Measurements from ENCODE around the gene HYAL3.

HYAL3 gene, protein sequence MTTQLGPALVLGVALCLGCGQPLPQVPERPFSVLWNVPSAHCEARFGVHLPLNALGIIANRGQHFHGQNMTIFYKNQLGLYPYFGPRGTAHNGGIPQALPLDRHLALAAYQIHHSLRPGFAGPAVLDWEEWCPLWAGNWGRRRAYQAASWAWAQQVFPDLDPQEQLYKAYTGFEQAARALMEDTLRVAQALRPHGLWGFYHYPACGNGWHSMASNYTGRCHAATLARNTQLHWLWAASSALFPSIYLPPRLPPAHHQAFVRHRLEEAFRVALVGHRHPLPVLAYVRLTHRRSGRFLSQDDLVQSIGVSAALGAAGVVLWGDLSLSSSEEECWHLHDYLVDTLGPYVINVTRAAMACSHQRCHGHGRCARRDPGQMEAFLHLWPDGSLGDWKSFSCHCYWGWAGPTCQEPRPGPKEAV

DNA sequence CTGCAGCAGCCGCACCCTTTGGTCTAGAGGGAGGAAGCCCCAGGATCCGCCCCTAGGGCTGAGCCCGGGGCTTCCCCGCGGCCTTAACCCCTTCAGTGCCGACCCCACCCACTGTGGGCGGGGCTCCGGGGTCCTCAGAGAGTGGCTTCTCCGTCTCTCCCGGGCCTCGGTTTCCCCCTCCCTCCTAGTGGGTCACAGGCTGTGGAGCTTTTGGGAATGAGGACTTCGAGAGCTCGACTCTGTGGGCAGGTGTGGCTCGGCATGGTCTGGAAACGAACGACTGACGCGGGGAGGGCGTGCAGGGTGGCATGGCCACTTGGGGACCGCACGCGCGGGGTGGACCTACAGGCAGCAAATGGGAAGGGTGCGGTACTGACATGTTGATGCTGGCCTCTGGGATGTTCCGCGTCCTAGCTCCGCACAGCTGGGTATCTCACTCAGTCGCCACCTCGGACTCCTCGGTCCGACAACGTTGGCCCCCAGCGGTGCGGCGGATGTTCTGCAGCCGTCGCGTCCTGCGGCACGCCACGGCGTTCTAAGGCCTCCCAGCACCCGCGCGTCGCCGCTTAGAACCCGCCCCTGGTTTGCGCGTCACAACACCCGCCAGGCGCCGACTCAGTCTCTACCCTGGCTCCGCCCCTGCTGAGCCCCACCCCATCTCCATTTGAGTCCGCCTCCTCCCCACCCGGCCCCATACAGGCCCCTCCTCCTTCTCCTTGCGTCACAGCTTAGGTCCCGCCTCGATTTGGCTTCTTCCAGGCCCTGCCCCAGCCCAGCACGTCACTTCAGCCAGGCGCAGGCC, at the start of gene HYAL3, which contains the start of gene NAA80:
Gene HYAL3, minus strand, starts transcription at position 570 of the 802 bp plus-strand sequence. CDS start 3,803 bp downstream, outside the sequence.
Gene NAA80, minus strand, starts transcription at position 570 of the 802 bp plus-strand sequence. CDS start 1,942 bp downstream, outside the sequence.
- TF ChIP-seq, protein P1, sequence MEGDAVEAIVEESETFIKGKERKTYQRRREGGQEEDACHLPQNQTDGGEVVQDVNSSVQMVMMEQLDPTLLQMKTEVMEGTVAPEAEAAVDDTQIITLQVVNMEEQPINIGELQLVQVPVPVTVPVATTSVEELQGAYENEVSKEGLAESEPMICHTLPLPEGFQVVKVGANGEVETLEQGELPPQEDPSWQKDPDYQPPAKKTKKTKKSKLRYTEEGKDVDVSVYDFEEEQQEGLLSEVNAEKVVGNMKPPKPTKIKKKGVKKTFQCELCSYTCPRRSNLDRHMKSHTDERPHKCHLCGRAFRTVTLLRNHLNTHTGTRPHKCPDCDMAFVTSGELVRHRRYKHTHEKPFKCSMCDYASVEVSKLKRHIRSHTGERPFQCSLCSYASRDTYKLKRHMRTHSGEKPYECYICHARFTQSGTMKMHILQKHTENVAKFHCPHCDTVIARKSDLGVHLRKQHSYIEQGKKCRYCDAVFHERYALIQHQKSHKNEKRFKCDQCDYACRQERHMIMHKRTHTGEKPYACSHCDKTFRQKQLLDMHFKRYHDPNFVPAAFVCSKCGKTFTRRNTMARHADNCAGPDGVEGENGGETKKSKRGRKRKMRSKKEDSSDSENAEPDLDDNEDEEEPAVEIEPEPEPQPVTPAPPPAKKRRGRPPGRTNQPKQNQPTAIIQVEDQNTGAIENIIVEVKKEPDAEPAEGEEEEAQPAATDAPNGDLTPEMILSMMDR (IDR thresholded peaks at IDR 0.05), result peak; percentile 40; the same call in 1 of the 2 replicates

DNA sequence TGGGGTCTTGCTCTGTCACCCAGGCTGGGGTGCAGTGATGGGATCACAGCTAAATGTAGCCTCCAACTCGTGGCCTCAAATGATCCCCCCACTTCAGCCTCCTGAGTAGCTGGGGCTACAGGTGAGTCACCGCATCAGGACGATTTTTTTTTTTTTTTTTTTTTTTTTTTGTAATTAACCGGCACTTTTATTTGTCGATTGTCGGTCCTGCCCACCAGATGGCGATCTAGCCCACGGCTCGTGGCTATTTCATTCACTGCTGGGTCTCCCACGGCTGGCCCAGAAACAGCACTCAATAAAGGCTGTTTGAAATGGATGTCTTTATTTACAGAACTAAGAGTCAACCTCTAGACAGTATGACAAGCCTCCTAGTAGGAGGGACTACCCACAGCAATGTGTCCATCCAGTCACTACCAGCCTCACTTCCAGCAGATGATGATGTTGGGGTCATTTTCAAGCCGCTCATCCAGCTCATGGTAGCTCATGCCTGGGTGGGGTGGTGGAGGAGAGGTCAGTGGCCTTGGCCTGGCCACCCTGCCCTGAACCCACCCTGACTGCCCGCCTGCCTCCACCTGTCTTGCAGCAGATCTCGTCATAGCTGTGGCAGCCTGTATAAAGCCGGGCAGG, 48.1 kb upstream of the HYAL3 start:
- TF ChIP-seq, protein P1 (IDR thresholded peaks at IDR 0.05), result peak; percentile 62

DNA sequence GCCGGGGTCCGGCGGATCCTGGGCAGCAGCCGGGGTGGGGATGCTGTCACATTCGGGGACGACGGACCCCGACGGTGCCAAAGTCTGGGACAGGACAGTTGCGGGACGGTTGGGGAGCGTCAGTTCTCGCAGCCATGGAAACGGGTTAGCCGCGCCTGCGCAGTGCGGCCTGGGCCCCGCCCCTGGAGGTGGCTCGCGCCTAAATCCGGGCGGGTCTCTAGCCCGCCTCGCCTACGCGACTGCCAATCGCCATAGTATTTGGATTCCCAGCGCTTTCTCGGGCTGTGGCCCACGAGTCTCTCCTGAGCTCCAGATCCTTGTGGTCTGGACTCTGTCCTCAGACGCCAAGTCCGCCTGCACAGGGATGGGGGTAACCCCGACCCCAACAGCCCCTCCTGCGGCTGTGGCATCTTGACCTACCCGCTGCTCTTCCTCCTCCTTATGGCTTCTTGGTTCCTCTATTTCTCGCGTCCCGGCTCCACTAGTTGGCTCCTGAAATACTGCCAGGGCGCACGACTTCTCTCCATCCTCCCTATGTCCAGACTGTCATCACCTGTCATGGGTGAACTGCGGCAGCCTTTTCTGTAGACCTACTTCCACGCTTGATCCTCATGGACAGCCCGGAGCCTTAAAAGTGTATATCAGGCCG, 46.5 kb upstream of the HYAL3 start, which contains the start of gene ZMYND10:
Gene ZMYND10, minus strand, starts transcription at position 147 of the 649 bp plus-strand sequence. CDS start 153 bp downstream, outside the sequence.
- TF ChIP-seq, protein P1 (IDR thresholded peaks at IDR 0.05), result no peak

DNA sequence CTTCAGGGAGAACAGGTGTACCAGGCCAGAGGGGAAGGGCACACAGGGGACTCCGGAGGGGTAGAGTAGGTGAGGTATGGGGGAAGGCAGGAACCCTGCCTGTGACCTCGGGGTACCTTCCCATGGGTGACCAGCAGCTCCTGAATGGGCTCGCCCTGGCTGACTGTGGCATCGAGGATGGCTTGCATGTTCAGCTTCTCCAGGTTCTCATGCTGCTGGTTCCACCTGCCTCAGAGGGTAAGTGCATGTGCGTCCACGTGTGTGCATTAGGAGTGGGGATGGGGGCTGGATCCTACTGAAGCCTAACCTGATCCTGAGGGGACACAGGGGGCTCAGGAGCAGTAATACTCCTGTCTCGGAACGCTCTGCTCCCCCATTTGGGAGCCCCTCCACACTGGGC, 45.8 kb upstream of the HYAL3 start:
- TF ChIP-seq, protein P1 (IDR thresholded peaks at IDR 0.05), result no peak

DNA sequence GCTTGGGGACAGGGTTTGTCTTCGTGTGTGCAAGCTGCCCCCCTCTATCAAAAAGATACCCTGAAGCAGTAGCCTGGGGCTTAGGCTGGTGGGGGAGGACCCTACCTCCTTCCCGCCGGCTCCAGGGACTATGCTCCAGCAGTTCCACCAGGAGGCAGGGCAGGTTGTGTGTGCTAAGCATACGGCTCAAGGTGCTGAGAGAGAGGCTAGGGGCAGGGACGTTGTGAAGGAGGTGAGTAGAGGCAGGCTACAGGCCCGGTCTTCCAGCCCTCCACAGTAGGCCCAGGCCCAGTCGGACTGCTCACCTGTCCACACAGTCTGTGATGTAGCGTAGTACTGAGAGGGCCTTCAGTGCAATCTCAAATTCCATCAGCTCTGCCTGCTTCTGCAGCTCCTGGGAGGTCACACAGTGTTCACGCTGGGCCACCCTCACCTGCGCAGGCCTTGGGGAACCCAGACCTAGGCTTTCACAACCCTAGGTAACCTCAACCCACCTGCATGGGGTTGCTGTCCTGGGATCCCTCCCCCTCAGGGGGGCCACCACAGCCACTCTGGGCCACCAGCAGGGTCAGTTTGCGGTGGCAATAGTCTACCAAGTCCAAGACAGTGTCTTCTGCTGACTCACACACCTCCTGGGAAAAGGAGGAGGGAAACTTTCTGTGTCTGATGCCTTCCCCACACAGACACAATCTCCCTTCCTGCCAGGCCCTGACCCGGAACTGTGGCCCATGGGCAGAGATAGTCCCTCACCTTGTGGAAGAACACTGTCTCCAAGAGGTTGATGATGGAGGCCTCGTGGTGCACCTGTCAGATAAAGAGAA, 43.8 kb upstream of the HYAL3 start:
- TF ChIP-seq, protein P1 (IDR thresholded peaks at IDR 0.05), result no peak

DNA sequence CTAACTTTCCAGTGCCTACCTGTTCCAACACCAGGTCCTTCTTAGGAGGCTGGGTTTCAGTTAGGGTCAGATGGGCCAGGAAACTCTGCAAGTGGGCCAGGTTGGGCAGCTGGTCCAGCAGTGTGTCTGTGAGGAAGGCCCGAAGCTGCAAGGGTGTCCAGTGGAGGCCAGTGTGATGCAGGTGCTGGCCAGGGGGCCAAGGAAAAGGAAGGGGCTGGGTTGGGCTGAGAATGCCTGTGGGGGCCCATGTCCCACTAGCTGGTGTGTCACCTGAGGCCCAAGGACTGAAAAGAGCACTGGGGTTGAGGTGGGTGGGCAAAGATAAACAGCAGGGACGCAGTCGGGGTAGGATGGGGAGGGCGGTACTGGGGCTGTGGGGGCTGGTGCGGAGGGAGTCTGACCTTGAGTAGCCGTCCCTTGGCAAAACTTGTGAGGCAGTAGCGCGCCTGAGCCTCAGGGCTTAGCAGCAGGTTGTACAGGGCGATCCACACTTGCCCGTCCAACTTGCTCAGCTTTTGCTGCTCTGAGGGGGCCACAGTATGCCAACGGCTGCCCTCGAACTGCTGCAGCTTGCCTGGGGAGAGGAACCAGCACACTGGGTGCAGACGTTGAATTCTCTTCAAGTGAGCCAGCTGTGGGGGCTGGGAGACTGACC, 42.9 kb upstream of the HYAL3 start:
- TF ChIP-seq, protein P1 (IDR thresholded peaks at IDR 0.05), result no peak
